ENCODE data around the gene GALE.

The GALE gene

GRCh38 chr1:23751050-23751814, 49.3 kb downstream of the GALE start:
- in situ Hi-C loops (cut with HindIII; ENCODE audit: low sequenced_read_pairs): no loop called here
- H3K4me3 ChIP-seq (ENCODE audit: low read depth, low read length): no peak overlapping the region
- TF ChIP-seq CTCF (IDR thresholded peaks at IDR 0.05; ENCODE audit: low read depth, low read length): peak; percentile 81
- peak; percentile 34 for DNase-seq (ENCODE audit: low read depth, low spot score)

GRCh38 chr1:23748016-23748415, 52.5 kb downstream of the GALE start:
- no peak for TF ChIP-seq CTCF (IDR thresholded peaks at IDR 0.05; ENCODE audit: low read depth, low read length)
- in situ Hi-C loops (cut with HindIII; ENCODE audit: low sequenced_read_pairs): no loop called here
- H3K4me3 ChIP-seq (ENCODE audit: low read depth, low read length): no peak overlapping the region
- no peak for DNase-seq (ENCODE audit: low read depth, low spot score)
